Measurements from ENCODE around the gene KDM1B.
"Not testable (repeated sequence)": the region's sequence is repeated elsewhere in the genome, so short reads cannot be mapped to it uniquely, and the experiment has no call there.

The KDM1B gene

DNA sequence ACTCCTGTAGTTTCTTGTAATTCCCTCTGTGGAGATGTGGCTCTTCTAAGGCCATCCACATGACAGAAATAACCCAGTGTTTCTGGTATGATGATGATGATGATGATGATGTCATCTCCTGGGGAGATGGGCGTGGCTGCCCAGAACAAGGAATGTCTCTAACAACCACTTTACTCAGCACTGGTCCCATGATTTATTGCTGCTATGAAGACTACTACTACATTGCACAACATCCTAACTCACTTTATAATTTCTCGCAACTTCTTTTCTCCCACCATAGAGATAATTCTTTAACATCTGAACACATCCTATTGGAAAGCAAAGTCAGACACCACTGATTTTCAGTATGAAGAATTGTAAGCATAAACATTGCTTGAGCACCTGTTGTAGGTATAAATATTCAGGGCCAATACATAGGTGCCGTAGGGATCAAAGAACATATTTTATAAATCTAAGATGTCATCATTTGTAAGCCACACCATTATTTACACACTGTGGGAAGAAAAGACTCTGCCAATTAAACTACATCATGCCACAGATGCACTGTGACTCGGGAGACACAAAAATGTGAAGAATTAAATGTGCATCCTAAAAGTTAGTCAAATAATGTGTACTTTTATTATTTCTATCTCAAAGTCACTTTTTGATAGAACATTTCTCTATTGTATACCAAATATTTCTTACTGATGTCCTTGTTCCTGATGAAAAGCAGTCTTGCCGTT lies 6.8 kb upstream of the KDM1B start:
- DNase-seq (ENCODE audit: low read depth in 2 of 2): no peak

DNA sequence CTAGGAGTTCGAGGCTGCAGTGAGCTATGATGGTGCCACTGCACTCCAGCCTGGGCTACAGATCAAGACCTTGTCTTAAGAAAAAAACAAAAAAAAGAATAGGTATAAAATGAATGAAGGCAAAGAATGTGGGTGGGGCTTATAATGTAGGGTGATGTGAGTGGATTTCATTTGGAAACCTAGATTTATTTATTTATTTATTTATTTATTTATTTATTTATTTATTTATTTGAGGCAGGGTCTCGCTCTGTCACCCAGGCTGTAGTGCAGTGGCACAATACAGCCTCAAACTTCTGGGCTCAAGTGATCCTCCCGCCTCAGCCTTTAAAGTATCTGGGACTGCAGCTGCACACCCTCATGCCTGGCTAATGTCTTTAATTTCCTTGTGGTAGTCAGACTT lies 3.8 kb upstream of the KDM1B start:
- DNase-seq (ENCODE audit: low read depth in 2 of 2): not testable (repeated sequence)

DNA sequence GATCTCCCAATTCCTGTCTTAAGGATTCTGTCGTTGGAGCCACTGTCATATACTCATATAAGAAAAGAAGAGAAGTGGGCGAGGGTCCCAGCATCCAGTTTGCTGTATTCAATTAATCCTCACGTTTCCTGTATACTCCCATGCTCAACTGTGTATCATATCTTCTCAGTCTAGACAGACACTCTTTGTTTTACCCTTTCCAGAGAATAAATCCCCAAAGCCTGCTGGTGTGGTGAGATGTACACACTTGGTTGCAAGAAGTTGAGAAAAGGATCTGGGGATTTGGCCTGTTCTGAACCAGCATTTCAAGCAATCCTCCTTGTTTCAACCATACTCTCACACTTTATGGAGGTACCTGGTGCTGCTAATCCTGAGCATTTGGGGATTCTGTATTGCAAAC lies 3.4 kb upstream of the KDM1B start:
- no peak for DNase-seq (ENCODE audit: low read depth in 2 of 2)

DNA sequence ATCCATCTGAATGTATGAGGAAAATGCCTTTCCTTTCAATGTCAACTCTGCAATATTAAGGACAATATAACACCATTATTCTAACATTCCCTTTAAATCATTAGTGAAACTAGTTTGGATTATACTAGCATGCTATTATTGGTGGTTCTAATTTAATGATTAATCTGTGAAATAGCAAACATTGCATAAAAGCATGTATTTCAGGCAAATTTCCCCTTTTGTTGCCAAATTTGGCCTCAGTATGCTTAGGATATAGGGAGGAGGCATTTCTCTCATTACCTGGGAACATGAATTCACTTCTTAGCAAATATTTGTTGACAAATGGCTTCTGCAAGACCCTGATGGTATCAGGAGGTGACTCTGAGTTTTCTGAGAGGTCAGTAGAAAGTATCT lies 1.9 kb upstream of the KDM1B start:
- no peak for DNase-seq (ENCODE audit: low read depth in 2 of 2)

DNA sequence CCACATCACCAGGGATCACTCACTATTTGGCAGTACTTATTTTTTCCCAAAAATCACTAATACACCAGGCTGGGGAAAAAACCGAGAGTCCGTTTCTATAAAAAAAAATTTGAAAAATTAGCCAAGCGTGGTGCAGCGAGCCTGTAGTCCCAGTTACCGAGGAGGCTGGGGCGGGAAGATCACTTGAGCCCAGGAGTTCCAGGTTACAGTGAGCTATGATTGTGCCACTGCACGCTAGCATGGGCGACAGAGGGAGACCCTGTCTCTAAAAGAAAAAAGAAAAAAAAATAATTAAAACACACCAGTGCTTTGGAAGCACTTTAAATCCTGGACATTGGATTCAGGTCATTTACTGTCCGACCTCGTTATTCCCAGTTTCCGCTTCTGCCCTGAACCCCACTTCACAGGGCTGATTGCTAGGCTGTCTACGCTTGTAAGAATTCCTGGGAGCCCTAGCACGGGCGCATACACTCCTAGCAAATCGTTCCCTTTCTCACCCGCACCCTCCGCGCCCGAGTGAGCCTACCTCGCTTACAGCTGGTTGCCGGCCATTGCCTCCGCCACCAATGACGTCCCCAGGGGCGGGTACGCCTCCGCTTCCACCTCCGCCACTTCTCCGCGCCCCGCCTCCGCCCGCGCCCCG lies 594 bp upstream of the KDM1B start, which contains the start of gene TPMT:
TPMT (minus strand) TSS at position 571 of the 643 bp plus-strand sequence. CDS start 5,950 bp downstream, outside the sequence.
- no peak for DNase-seq (ENCODE audit: low read depth in 2 of 2)

DNA sequence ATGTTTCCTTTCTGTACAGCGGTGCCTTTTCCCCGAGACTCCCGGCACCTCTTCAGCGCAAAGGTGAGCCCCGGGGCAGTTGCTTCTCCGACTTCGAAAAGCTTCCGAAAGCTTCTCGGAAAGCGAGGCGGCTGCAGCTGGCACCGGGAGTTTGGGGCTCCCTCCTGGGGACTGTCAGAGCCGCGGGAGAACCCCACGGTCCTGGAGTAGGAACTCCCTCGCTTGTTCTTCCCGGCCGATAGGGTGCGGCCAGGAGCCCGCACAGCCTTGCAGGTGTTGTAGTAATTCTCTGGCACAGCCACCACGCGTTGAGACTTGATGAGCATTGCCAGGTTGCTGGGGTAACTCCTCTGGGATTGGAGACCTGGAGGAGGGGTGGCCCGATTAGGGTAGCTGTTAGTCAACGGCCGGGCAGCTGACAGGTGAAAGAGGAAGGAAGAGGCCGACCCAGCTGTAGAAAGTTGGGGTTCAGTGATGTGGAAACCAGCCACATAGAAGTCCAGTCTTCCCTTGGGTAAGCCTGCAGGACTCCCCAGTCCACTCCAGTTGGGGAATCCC lies 721 bp downstream of the KDM1B start:
- peak; percentile 17 to 24 for DNase-seq (ENCODE audit: low read depth in 2 of 2)

DNA sequence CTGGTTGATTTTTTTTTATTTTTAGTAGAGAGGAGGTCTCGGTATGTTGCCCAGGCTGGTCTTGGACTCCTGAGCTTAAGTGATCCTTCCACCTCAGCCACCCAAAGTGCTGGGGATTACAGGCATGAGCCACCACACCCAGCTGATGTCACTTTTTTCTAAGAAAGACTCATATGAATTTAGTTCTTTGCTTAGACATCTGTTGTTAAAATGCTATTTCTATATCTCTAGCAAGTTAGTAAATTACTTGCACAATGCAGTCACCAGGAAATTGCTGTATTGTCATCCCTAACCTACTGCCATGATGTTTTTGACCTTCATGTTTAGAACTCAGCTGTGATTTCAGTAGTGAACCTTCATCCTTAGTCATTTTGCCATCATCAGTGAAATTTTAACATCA lies 5.7 kb downstream of the KDM1B start:
- DNase-seq (ENCODE audit: low read depth in 2 of 2): no peak

DNA sequence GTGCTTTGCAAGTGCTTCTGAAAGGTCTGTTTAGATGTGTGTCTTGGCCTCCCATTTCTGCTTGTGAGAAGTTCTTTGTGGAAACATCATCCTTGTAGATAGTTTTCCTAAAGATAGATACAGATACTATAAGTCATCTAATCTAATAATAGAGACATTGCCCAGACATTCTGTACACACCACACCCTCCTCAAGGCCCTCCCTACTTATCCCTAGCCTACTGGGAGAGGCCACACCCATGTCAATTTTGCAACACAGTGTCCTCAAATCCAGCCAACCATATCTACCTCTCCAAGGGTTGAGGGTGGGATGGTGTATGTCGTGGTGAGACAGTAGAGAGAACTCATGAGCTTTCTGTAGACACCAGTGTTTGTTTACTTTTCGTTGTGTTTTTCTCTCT lies 6.2 kb downstream of the KDM1B start:
- no peak for DNase-seq (ENCODE audit: low read depth in 2 of 2)

DNA sequence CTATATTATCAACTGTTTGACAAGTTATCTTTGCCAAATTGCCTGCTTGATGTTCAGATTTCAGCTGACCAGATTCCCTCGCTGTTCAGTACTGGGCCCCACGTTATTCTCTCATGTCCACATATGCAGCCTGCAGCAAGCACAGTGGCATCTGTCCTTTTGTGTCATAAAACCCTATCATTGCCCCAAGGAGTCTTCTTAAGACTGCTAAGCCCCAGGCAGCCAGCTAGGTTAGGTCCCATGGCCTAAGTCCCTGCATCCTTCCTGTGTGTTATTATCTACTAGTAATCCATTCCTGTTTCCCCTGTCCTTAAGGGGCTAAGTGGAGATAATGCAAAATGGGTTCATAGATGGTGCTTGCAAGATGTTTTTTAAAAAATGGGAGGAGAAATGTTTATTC lies 7.2 kb downstream of the KDM1B start:
- DNase-seq (ENCODE audit: low read depth in 2 of 2): no peak

DNA sequence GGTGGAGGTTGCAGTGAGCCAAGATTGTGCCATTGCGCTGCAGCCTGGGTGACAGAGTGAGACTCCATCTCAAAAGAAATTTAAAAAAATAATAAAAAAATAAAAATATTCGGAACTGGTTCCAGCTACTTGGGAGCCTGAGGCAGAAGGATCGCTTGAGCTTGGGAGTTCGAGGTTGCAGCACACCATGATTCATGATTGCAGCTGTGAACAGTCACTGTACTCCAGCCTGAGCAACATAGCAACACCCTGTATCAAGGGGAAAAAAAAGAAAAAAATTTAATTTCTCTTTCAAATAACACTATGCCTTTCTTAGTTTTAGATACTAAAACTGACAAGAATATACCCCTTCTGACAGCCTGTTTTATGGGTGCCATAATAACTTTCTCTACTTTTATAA lies 10.5 kb downstream of the KDM1B start:
- no peak for DNase-seq (ENCODE audit: low read depth in 2 of 2)

DNA sequence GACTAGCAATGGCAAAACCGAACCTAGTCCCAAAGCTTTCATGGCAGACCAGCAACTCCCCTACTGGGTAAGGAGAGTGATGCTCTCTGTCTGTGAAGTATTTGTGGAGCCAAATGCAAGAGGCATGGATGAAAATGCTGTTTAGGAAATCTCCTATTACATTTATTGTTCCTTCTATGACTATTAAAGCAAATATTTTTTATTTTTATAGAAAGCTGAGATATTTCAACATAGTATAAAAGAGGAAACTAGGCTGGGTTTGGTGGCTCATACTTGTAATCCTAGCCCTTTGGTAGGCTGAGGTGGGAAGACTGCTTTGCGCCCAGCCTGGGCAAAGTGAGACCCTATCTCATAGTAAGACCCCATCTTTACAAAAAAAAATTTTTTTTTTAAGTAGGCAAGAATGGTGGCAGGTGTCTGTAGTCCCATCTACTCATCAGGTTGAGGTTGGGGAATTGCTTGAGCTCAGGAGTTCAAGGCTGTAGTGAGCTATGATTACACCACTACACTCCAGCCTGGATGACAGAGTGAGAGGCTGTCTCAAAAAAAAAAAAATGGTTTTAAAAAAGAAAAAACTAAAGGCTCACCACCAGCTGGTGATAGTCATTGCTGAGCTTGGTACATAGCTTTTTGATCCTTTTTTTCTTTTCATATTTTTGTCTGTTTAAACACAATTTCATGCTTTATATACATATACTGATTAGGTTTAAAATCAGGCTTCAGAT lies 11.3 kb downstream of the KDM1B start:
- no peak for DNase-seq (ENCODE audit: low read depth in 2 of 2)

DNA sequence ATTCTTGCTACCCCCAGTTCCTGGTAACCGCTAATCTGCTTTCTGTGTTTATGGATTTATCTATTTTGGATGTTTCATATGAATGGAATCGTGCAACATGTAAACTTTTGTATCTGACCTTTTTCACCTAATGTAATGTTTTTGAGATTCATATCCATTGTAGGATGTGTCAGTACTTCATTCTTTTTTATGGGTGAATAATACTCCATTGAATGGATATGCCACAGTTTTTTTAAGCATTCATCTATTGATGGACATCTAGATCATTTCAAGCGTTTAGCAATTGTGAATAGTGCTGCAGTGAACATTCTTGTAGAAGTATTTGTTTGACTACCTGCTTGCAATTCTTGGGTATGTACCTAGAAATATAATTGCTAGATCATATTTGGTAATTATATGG lies 13.0 kb downstream of the KDM1B start:
- DNase-seq (ENCODE audit: low read depth in 2 of 2): no peak

DNA sequence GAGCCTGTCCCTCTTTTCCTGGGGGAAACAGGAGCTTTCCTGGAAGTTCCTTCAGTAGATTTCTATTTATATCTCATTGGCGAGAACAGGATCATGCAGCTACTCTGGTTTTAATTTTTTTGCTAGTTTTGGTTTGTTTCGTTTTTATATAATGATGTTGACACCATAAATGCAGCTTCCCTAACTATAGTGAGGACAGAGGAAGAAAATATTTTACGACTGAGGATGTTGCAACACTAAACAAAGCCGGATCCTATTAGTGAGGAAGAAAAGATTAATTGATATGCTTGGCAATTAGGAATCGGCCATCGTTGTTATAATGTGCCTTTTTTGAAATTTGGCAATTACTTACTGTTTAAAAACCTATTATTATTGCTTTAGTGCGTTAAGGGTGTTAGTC lies 16.6 kb downstream of the KDM1B start:
- no peak for DNase-seq (ENCODE audit: low read depth in 2 of 2)

DNA sequence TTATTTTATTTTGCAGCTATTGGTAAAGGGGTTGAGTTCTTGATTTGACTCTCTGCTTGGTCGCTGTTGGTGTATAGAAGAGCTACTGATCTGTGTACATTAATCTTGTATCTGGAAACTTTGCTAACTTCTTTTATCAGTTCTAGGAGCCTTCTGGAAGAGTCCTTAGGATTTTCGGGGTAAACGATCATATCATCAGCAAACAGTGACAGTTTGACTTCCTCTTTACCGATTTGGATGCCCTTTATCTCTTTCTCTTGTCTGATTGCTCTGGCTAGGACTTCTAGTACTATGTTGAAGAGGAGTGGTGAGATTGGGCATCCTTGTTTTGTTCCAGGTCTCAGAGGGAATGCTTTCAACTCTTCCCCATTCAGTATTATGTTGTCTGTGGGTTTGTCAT lies 21.0 kb downstream of the KDM1B start:
- not testable (repeated sequence) for DNase-seq (ENCODE audit: low read depth in 2 of 2)

DNA sequence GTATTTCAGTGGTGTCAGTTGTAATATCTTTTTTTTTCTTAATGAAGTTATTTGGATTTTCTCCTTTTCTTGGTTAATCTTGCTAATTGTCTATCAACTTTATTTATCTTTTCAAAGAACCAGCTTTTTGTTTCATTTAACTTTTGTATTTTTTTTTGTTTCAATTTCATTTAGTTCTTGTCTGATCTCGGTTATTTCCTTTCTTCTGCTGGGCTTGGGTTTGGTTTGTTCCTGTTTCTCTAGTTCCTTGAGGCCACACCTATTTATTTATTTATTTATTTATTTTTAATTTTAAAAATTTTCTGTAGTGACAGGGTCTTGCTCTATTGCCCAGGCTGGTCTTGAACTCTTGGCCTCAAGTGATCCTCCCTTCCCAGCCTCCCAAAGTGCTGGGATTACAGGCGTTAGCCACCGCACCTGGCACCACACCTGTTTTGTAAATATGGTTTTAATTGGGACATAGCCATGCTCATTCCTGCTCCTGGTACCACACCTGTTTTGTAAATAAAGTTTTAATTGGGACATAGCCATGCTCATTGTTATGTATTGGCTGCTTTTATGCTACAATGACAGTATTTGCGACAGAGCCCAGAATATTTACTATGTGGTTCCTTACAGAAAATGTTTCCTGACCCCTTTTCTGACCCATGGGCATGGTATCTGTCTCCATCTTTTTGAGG lies 22.2 kb downstream of the KDM1B start:
- no peak for DNase-seq (ENCODE audit: low read depth in 2 of 2)

DNA sequence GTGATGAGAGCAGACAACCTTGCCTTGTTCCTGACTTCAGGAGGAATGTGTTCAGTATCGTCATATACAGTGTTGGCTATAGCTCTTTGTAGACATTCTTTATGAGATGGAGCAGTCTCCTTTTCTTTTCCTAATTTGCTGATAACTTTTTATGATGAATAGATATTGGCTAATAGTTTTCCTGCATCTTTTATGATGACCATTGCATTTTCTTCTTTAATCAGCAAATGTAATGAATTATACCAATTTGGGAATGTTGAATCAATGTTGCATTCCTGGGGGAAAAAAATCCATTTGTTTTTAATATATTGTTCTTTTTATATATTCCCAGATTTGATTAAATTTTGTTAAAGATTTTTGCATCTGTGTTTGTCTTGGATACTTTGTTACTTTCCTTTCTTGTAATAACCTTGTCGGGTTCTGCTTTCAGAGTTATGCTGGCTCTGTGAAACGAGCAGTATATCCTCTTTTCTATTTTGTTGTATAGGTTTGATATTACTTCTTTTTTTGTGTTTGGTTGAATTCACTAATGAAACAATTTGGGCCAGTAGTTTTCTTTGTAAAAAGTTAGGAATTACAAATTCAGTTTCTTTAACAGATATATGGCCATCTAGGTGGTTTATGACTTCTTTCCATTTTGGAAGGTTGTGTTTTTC lies 23.9 kb downstream of the KDM1B start:
- no peak for DNase-seq (ENCODE audit: low read depth in 2 of 2)

DNA sequence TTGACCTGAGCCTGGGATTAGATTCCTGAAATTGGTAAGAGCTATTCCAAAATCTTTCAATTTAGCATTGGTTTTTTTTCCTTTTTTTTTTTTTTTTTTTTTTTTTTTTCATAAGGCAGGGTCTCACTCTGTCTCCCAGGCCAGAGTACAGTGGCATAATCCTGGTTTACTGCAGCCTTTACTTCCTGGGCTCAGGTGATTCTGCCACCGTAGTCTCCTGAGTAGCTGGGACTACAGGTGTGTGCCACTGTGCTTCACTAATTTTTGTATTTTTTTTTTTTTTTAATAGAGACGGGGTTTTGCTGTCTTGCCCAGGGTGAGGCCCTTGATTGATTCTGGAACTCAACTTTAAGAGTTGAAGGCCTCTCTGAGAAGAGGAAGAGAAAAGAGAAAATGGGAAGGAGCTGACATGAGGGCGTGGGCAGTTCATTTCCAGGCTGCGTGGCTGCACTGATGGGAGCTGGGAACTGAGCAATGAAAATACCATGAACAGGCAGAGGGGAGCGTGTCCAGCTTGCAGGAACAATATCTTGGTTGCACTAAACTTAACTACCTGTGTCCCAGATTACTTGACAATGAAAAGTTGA lies 24.6 kb downstream of the KDM1B start:
- no peak for DNase-seq (ENCODE audit: low read depth in 2 of 2)

DNA sequence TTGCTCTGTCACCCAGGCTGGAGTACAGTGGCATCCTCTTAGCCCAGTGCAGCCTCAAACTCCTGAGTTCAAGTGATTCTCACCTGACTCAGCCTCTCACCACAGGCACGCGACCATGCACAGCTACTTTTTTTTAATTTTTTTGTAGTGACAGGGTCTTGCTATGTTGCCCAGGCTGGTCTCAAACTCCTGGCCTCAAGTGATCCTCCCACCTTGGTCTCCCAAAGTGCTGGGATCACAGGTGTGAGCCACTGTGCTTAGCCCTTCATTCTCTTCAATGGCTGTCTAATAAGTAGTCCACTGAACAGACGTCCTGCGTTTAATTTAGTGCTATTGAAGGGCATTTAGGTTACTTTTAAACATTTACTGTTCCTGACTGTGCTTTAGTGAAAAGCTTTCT lies 27.3 kb downstream of the KDM1B start:
- no peak for DNase-seq (ENCODE audit: low read depth in 2 of 2)

DNA sequence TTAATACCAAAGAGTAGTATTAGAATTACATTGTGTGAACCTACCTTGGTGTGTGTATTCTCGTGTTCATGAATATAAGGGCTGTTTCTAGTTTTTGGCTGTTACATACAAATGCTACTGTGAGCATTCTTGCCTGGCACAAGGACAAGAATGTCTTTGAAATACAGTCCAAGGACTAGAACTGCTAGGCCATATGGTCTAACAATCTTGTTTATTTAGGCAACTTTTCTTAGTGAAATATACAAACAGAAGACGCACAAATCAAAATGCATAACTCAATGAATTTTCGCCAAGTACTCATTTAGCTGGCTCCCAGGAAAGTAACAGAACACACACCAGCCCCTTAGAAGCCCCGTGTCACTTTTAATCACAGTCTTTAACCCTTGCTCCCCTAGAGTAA lies 28.5 kb downstream of the KDM1B start:
- DNase-seq (ENCODE audit: low read depth in 2 of 2): no peak

DNA sequence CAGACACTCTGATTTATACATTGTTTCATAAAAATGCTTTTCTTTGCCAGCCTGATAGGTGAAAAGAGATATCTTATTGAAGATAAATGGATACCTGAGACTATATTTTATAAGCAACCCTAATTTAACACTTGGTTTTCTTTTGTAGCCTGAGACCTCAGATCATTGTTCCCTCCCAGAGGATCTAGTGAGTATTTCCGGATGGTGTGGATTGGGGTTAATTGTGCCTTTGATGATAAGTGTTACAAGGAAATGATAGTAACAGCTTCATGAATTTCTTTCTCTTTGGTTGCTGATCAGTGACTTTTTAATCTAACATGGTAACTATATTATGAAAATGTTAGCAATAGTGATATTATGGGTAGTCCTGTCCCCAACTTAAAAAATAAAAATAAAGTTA lies 30.4 kb downstream of the KDM1B start:
- DNase-seq (ENCODE audit: low read depth in 2 of 2): no peak

DNA sequence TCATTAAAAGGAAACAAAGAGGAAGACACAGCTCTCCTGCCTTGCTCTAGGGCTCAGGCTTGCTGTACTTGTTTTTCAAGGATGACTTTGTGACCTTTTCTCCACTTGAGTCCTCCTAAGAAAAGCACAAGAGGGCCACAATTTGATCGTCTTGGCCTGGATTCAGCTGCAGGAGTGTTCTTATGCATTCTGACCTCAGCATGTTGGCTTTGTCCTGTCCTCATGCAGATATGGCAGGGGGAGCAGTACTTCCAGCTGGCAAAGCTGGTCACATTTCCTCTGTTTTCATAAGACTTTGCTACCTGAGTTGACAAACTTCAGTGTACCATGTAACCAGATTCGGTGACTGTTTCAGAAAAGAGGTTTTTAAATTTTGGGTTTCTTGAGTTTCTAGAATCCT lies 30.8 kb downstream of the KDM1B start:
- no peak for DNase-seq (ENCODE audit: low read depth in 2 of 2)
